ENCODE measurements around the gene TAX1BP1. TPM values are rescaled to one million over a fixed set of nuclear protein-coding genes. Genes with fewer than 3 reads are reported as not detected.

TAX1BP1 gene
- total RNA-seq, result 100 to 1,000 TPM; 129 to 162 TPM

- H3K4me1 Mint-ChIP-seq (ENCODE audit: low read depth), result peaks cover 44% of the 10 kb centered on the region
- H3K36me3 Mint-ChIP-seq (ENCODE audit: insufficient read depth in 2 of 2), result peaks cover 8 to 12% of the 10 kb centered on the region in 2 donors
- ATAC-seq (replicated peaks in 1 of 2), result peak; percentile 90 to 92
- peak within 1 kb of the TSS; percentile 96 to 98 for H3K4me3 Mint-ChIP-seq
- H3K9me3 Mint-ChIP-seq, result no peaks in the 10 kb centered on the region
- peaks cover 6% of the 10 kb centered on the region for H3K27me3 Mint-ChIP-seq (ENCODE audit: low read depth)
- DNase-seq, result peak; percentile 96 to 97
- peak within 1 kb of the TSS; percentile 100 for H3K27ac Mint-ChIP-seq
These were observed at the start of gene TAX1BP1 for GRCh38 chr7:27739909-27740448. TAX1BP1 (plus strand) TSS chr7:27740162; CDS start chr7:27748525, 8,363 bp downstream.

- Mint-ChIP-seq H3K36me3 (ENCODE audit: insufficient read depth in 2 of 2) (peaks cover 3% of the 10 kb centered on the region in 2 donors), H3K4me3 (no peak overlapping the region), H3K27me3 (ENCODE audit: low read depth) (peaks cover 8% of the 10 kb centered on the region), H3K9me3 (no peaks in the 10 kb centered on the region), H3K4me1 (ENCODE audit: low read depth) (no peaks in the 10 kb centered on the region), H3K27ac (no peak overlapping the region)
- no peak for ATAC-seq (replicated peaks in 1 of 2)
- DNase-seq, result no peak
These were observed 49.3 kb upstream of the TAX1BP1 start for GRCh38 chr7:27690649-27691048.

- ATAC-seq (replicated peaks in 1 of 2), result no peak
- Mint-ChIP-seq H3K27me3 (ENCODE audit: low read depth) (no peaks in the 10 kb centered on the region), H3K36me3 (ENCODE audit: insufficient read depth in 2 of 2) (no peaks in the 10 kb centered on the region), H3K4me3 (no peak overlapping the region), H3K27ac (no peak overlapping the region), H3K4me1 (ENCODE audit: low read depth) (no peaks in the 10 kb centered on the region), H3K9me3 (no peaks in the 10 kb centered on the region)
- no peak for DNase-seq
These were observed 46.2 kb upstream of the TAX1BP1 start for GRCh38 chr7:27693794-27694193.

GRCh38 chr7:27695096-27695495 is 44.9 kb upstream of the TAX1BP1 start:
- Mint-ChIP-seq H3K27ac (no peak overlapping the region), H3K9me3 (no peaks in the 10 kb centered on the region), H3K27me3 (ENCODE audit: low read depth) (no peaks in the 10 kb centered on the region), H3K4me3 (no peak overlapping the region), H3K36me3 (ENCODE audit: insufficient read depth in 2 of 2) (no peaks in the 10 kb centered on the region), H3K4me1 (ENCODE audit: low read depth) (no peaks in the 10 kb centered on the region)
- DNase-seq (no peak), ATAC-seq (replicated peaks in 1 of 2) (no peak)

- Mint-ChIP-seq H3K36me3 (ENCODE audit: insufficient read depth in 2 of 2) (no peaks in the 10 kb centered on the region), H3K4me3 (no peak overlapping the region), H3K9me3 (no peaks in the 10 kb centered on the region), H3K4me1 (ENCODE audit: low read depth) (no peaks in the 10 kb centered on the region), H3K27me3 (ENCODE audit: low read depth) (peaks cover 9% of the 10 kb centered on the region), H3K27ac (no peak overlapping the region)
- DNase-seq (peak in 1 of 2 donors; percentile 1), ATAC-seq (replicated peaks in 1 of 2) (peak; percentile 20 to 57)
These were observed 42.0 kb upstream of the TAX1BP1 start for GRCh38 chr7:27697861-27698430.

GRCh38 chr7:27699751-27700150 is 40.2 kb upstream of the TAX1BP1 start:
- Mint-ChIP-seq H3K36me3 (ENCODE audit: insufficient read depth in 2 of 2) (no peaks in the 10 kb centered on the region), H3K9me3 (no peaks in the 10 kb centered on the region), H3K4me3 (no peak overlapping the region), H3K27me3 (ENCODE audit: low read depth) (peaks cover 9% of the 10 kb centered on the region), H3K27ac (no peak overlapping the region), H3K4me1 (ENCODE audit: low read depth) (no peaks in the 10 kb centered on the region)
- DNase-seq (no peak), ATAC-seq (replicated peaks in 1 of 2) (no peak)

GRCh38 chr7:27700501-27700900 is 39.5 kb upstream of the TAX1BP1 start:
- Mint-ChIP-seq H3K27ac (no peak overlapping the region), H3K36me3 (ENCODE audit: insufficient read depth in 2 of 2) (no peaks in the 10 kb centered on the region), H3K9me3 (no peaks in the 10 kb centered on the region), H3K27me3 (ENCODE audit: low read depth) (peaks cover 9% of the 10 kb centered on the region), H3K4me1 (ENCODE audit: low read depth) (no peaks in the 10 kb centered on the region), H3K4me3 (no peak overlapping the region)
- DNase-seq (no peak), ATAC-seq (replicated peaks in 1 of 2) (no peak)

- H3K27me3 Mint-ChIP-seq (ENCODE audit: low read depth), result peaks cover 9% of the 10 kb centered on the region
- H3K4me1 Mint-ChIP-seq (ENCODE audit: low read depth), result no peaks in the 10 kb centered on the region
- ATAC-seq (replicated peaks in 1 of 2) (no peak), DNase-seq (no peak)
- no peak overlapping the region for H3K4me3 Mint-ChIP-seq
- H3K9me3 Mint-ChIP-seq, result no peaks in the 10 kb centered on the region
- no peaks in the 10 kb centered on the region for H3K36me3 Mint-ChIP-seq (ENCODE audit: insufficient read depth in 2 of 2)
- H3K27ac Mint-ChIP-seq, result no peak overlapping the region
These were observed 36.8 kb upstream of the TAX1BP1 start for GRCh38 chr7:27703181-27703580.

- no peaks in the 10 kb centered on the region for H3K36me3 Mint-ChIP-seq (ENCODE audit: insufficient read depth in 2 of 2)
- H3K27me3 Mint-ChIP-seq (ENCODE audit: low read depth), result peaks cover 9% of the 10 kb centered on the region
- no peak overlapping the region for H3K4me3 Mint-ChIP-seq
- ATAC-seq (replicated peaks in 1 of 2) (no peak), DNase-seq (no peak)
- H3K9me3 Mint-ChIP-seq, result no peaks in the 10 kb centered on the region
- no peak overlapping the region for H3K27ac Mint-ChIP-seq
- H3K4me1 Mint-ChIP-seq (ENCODE audit: low read depth), result peaks cover 8% of the 10 kb centered on the region
These were observed 35.4 kb upstream of the TAX1BP1 start for GRCh38 chr7:27704422-27705199.

- H3K4me3 Mint-ChIP-seq, result no peak overlapping the region
- ATAC-seq (replicated peaks in 1 of 2) (no peak), DNase-seq (no peak)
- H3K36me3 Mint-ChIP-seq (ENCODE audit: insufficient read depth in 2 of 2), result no peaks in the 10 kb centered on the region
- no peak overlapping the region for H3K27ac Mint-ChIP-seq
- H3K4me1 Mint-ChIP-seq (ENCODE audit: low read depth), result peaks cover 13% of the 10 kb centered on the region
- no peaks in the 10 kb centered on the region for H3K9me3 Mint-ChIP-seq
- H3K27me3 Mint-ChIP-seq (ENCODE audit: low read depth), result peaks cover 9% of the 10 kb centered on the region
These were observed 34.8 kb upstream of the TAX1BP1 start for GRCh38 chr7:27705200-27705594.

GRCh38 chr7:27708485-27708884 is 31.5 kb upstream of the TAX1BP1 start:
- ATAC-seq (replicated peaks in 1 of 2), result no peak
- no peaks in the 10 kb centered on the region for H3K36me3 Mint-ChIP-seq (ENCODE audit: insufficient read depth in 2 of 2)
- no peak overlapping the region for H3K4me3 Mint-ChIP-seq
- peaks cover 0 to 1% of the 10 kb centered on the region in 2 donors for H3K9me3 Mint-ChIP-seq
- no peak overlapping the region for H3K27ac Mint-ChIP-seq
- no peaks in the 10 kb centered on the region for H3K27me3 Mint-ChIP-seq (ENCODE audit: low read depth)
- peaks cover 13% of the 10 kb centered on the region for H3K4me1 Mint-ChIP-seq (ENCODE audit: low read depth)
- DNase-seq, result no peak

- Mint-ChIP-seq H3K36me3 (ENCODE audit: insufficient read depth in 2 of 2) (no peaks in the 10 kb centered on the region), H3K27ac (no peak overlapping the region), H3K4me3 (no peak overlapping the region), H3K27me3 (ENCODE audit: low read depth) (peaks cover 8% of the 10 kb centered on the region), H3K4me1 (ENCODE audit: low read depth) (peaks cover 13% of the 10 kb centered on the region), H3K9me3 (peaks cover 0 to 1% of the 10 kb centered on the region in 2 donors)
- DNase-seq, result no peak
- peak; percentile 27 to 62 for ATAC-seq (replicated peaks in 1 of 2)
These were observed 30.6 kb upstream of the TAX1BP1 start for GRCh38 chr7:27709137-27710075.

GRCh38 chr7:27712217-27712616 is 27.7 kb upstream of the TAX1BP1 start:
- H3K27ac Mint-ChIP-seq, result no peak overlapping the region
- DNase-seq (no peak), ATAC-seq (replicated peaks in 1 of 2) (no peak)
- H3K9me3 Mint-ChIP-seq, result peaks cover 0 to 1% of the 10 kb centered on the region in 2 donors
- H3K4me1 Mint-ChIP-seq (ENCODE audit: low read depth), result peaks cover 13% of the 10 kb centered on the region
- peaks cover 15% of the 10 kb centered on the region for H3K27me3 Mint-ChIP-seq (ENCODE audit: low read depth)
- no peaks in the 10 kb centered on the region for H3K36me3 Mint-ChIP-seq (ENCODE audit: insufficient read depth in 2 of 2)
- H3K4me3 Mint-ChIP-seq, result no peak overlapping the region

Data from activated T-cell treated with anti-CD3 and anti-CD28 coated beads, Interleukin-2, amount 50 U/mL, for 72 hours (primary cell).